Natural killer cell treated with Interleukin-12 subunit alpha and Interleukin-12 subunit beta and Interleukin-15 and Interleukin-18, amount 100 ng/mL, for 72 hours (primary cell): ENCODE measurements around the gene MAML2. TPM values are rescaled to one million over a fixed set of nuclear protein-coding genes. Genes with fewer than 3 reads are reported as not detected.
A peak's percentile ranks its signal among the peaks of the same experiment; 100 is the strongest.

Source experiments
- ATAC-seq, 2 donors: fragments of 150-1000 bp; cut with Tn5 transposase in 1 of 2; sonication (Bioruptor Pico), chemical (Tn5 transposase) in 1 of 2; 2 replicates each; pipeline ENCODE4 v1.10.0; 2021
- DNase-seq: peaks from one replicate; pipeline ENCODE4 v3.0.0; 2022; ENCODE audit warnings: low spot score
- H3K27ac Mint-ChIP-seq, 2 donors: 1 replicate in 1 of 2; 2 replicates in 1 of 2; pipeline ENCODE4 v1.8.0; 2022; ENCODE audit warnings: mixed read lengths in 2 of 2, mild to moderate bottlenecking in 1 of 2, moderate library complexity in 1 of 2
- H3K27me3 Mint-ChIP-seq, 2 donors: 1 replicate in 1 of 2; 2 replicates in 1 of 2; pipeline ENCODE4 v1.8.0; 2022; ENCODE audit warnings: mixed read lengths in 2 of 2
- H3K36me3 Mint-ChIP-seq: one replicate; pipeline ENCODE4 v1.8.0; 2022; ENCODE audit warnings: mixed read lengths
- H3K4me1 Mint-ChIP-seq, 2 donors: 1 replicate in 1 of 2; 2 replicates in 1 of 2; pipeline ENCODE4 v1.8.0; 2022; ENCODE audit warnings: low read depth in 2 of 2, mixed read lengths in 2 of 2, mild to moderate bottlenecking in 1 of 2
- H3K4me3 Mint-ChIP-seq: one replicate; pipeline ENCODE4 v1.8.0; 2022; ENCODE audit warnings: mixed read lengths
- H3K9me3 Mint-ChIP-seq: 2 replicates; pipeline ENCODE4 v1.8.0; 2022; ENCODE audit warnings: mixed read lengths
- total RNA-seq, 2 donors: library from RNA; stranded (reverse); gene quantifications; one replicate each; pipeline ENCODE4 v1.2.3, GENCODE V29; 2022

The MAML2 gene
- total RNA-seq, 2 donors from 2014 or later: 15.9 to 21.9 TPM

DNA sequence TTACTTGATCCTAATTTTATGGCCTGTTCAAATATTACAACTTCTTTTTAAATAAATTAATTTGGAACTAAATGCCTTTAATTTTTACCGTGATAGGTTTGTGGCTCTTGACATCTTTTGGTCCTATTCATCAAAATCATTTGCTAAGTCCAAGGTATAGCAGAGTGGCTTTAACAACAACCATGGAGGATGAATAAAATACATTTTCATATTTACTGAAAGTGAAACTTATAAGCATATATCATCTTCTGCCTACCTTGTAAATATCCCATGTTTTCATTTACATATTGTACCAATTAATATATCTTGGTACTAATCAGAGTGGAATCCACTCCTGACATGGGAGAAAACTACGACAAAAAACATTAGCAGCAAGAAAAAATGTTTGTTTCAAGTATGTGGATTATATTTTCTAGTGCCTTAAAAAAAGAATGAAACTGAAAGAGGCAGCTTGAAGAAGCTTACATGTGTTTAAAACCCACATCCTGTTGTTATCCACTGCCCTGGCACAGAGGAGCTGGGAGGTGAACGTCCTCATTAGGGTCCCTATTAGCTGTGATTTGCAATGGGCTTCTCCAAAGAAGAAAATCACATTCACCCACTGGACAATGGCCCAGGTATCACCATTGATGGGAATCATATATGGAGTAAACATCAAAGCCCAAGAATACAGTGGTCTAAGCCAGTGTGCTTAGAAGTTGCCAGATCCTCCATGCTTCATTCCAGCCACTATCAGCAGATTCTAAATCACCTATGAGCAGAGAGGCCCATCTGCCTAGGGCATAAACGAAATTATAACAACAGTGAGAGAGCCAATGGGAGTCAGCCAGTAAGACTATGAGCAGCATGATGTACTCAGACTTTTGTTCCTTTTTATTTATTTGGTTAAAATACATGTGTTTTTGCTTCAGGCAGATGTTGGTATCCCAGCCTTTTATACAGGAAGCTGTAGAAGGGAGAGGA lies 84.7 kb downstream of the MAML2 start:
- H3K4me1 Mint-ChIP-seq: peaks cover 72 to 73% of the 10 kb centered on the region in 2 donors
- DNase-seq (no peak), ATAC-seq (peak; percentile 82 to 88)
- H3K27ac Mint-ChIP-seq: peak overlapping the region; percentile 74 to 93
- peak overlapping the region; percentile 79 for H3K4me3 Mint-ChIP-seq
- peaks cover 4% of the 10 kb centered on the region for H3K9me3 Mint-ChIP-seq
- no peaks in the 10 kb centered on the region for H3K27me3 Mint-ChIP-seq
- no peaks in the 10 kb centered on the region for H3K36me3 Mint-ChIP-seq

DNA sequence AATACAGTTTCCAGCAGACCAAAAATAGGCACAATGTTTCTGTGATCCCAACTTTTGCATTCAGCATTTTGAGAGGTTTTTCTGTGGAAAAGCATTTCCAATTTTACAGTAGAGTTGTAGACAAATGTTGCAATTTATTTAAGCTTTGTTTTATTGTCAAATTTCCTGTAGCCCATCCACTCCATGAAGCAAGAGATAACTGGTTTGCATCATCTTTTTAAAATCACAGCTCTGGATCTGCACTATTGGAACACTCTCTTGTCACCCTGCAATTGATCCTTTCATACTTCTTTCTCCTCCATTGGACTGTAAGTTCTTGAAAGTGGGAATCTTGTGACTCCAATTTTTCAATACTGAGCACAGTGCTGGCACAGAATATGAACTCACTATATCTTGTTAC lies 86.0 kb downstream of the MAML2 start:
- H3K36me3 Mint-ChIP-seq: no peaks in the 10 kb centered on the region

DNA sequence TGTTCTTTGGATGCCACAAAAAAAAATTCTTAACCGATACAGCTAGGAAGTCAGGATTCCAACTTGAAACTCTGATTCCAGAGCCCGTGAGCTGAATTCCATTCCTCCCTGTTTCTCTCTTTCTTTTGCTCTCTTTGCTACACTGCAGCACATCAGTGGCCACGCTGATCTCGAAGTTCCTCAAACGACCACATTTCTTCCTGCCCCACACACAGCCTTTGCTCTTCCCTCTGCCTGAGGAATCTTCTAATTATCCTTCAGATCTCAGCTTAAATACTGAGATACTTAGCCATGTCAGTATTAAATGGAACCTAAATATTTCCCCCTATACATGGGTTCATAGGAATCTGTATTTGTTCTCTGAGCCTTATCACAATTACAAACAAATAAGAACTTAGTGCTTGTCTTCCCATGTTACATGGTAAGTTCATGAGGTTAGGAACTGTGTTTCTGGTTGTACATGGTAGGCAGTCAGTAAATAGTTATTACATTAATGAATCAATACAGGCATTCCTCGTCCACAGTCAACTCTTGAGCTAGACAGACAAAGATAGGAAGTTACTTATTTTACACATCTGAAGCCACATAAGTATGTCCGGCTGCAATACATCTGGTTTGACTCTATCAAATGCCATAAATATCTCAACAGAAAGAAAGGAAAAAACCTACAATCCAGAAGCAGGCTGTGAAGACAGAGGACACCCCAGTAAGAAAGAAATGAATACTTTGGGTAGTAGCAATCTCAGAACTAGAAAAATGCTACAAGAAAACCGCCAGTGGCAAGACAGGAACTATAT lies 86.6 kb downstream of the MAML2 start:
- H3K36me3 Mint-ChIP-seq: no peaks in the 10 kb centered on the region

More for the DNA sequence above, 86.0 kb downstream of the MAML2 start:
- Mint-ChIP-seq H3K27me3 (no peaks in the 10 kb centered on the region), H3K4me3 (peak overlapping the region; percentile 79), H3K9me3 (peaks cover 4% of the 10 kb centered on the region), H3K4me1 (peaks cover 66 to 68% of the 10 kb centered on the region in 2 donors), H3K27ac (peak overlapping the region; percentile 74 to 93)
- no peak for DNase-seq
- ATAC-seq: no peak

DNA sequence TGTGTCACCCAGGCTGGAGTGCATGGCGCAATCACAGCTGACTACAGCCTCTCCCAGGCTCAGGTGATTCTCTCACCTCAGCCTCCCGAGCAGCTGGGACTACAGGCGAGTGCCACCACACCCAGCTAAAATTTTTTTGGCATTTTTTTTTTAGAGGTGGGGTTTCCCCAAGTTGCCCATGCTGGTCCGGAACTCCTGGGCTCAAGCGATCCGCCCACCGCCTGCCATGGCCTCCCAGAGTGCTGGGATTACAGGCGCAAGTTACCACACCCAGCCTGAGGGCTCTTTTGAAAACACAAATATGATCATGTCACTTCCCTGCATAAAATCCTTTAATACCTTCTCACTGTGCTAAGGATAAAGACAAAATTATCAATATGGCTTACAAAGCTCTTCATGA lies 88.1 kb downstream of the MAML2 start:
- DNase-seq: no peak
- Mint-ChIP-seq H3K4me1 (peaks cover 66% of the 10 kb centered on the region in 2 donors), H3K27me3 (no peaks in the 10 kb centered on the region), H3K27ac (peak overlapping the region; percentile 74 to 93), H3K36me3 (no peaks in the 10 kb centered on the region), H3K9me3 (peaks cover 4% of the 10 kb centered on the region), H3K4me3 (peak overlapping the region; percentile 82)
- ATAC-seq: no peak

More for the DNA sequence above, 86.6 kb downstream of the MAML2 start:
- H3K27me3 Mint-ChIP-seq: no peaks in the 10 kb centered on the region
- H3K4me1 Mint-ChIP-seq: peaks cover 66 to 68% of the 10 kb centered on the region in 2 donors
- peaks cover 4% of the 10 kb centered on the region for H3K9me3 Mint-ChIP-seq
- peak overlapping the region; percentile 74 to 93 for H3K27ac Mint-ChIP-seq
- ATAC-seq (peak; percentile 50 to 66), DNase-seq (no peak)
- peak overlapping the region; percentile 79 for H3K4me3 Mint-ChIP-seq

DNA sequence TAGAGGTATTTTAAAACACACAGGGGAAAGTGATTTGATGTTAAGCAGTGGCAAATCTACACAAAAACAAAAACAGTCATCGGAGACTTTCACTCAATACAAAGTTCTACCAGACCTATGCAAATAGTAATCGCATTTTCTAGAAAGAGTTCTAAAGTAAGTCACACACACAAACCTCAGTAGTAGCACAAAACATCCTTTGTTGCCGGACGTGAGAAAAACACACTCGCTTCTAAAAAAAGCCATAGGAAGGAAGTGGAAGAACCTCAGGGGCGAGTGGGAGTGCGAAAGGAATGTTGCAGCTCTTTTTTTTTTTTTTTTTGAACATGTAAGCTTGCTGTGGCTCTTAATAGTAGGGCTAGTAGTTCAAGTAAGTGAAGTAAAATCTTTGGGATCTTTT lies 88.9 kb downstream of the MAML2 start:
- ATAC-seq: peak; percentile 47 to 60
- peak overlapping the region; percentile 82 for H3K4me3 Mint-ChIP-seq
- H3K27me3 Mint-ChIP-seq: no peaks in the 10 kb centered on the region
- H3K36me3 Mint-ChIP-seq: no peaks in the 10 kb centered on the region
- peaks cover 4% of the 10 kb centered on the region for H3K9me3 Mint-ChIP-seq
- H3K27ac Mint-ChIP-seq: peak overlapping the region; percentile 74 to 93
- peak; percentile 68 for DNase-seq
- peaks cover 64 to 68% of the 10 kb centered on the region in 2 donors for H3K4me1 Mint-ChIP-seq

DNA sequence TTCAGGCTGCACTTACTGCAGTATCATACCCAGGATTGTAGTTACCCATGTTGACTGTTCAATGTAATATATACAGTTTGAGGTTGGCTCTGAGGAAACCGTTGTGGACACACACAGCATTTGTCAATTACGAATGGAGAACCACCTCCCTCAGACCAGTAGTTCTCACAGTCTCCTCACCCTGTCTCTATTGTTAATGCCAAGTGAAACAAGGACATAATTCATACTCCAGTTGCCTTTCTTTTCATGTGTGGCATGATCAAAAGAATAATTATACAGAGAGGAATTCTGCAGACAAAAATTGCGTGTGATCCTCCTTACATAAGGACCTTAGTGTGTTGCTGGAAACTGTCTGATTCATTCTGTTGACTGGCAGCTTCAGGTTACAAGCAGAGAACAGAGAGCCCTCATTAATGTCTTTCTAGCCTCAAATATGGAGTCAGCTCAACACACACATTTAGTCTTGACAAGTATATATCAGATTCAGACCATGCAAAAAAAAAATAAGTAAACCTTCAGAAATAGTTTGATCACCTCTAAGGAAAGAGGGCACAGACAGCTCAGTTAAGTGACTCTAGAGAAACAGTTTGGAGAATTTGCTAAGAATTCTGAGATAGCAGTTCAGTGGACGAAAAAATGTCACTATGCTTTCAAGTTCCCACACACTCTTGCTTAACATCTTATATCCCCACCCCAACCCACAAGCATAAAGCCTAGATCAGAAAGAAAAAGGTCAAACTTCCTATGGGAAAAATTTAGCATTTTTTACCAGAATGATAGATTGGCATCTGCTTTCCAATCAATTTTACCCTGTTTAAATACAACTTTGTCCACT lies 96.1 kb downstream of the MAML2 start:
- ATAC-seq: peak; percentile 46 to 57
- Mint-ChIP-seq H3K27ac (peak overlapping the region; percentile 17 to 72), H3K27me3 (no peaks in the 10 kb centered on the region), H3K36me3 (no peaks in the 10 kb centered on the region), H3K4me1 (peaks cover 45 to 61% of the 10 kb centered on the region in 2 donors), H3K9me3 (no peaks in the 10 kb centered on the region), H3K4me3 (peak overlapping the region; percentile 2)
- no peak for DNase-seq

DNA sequence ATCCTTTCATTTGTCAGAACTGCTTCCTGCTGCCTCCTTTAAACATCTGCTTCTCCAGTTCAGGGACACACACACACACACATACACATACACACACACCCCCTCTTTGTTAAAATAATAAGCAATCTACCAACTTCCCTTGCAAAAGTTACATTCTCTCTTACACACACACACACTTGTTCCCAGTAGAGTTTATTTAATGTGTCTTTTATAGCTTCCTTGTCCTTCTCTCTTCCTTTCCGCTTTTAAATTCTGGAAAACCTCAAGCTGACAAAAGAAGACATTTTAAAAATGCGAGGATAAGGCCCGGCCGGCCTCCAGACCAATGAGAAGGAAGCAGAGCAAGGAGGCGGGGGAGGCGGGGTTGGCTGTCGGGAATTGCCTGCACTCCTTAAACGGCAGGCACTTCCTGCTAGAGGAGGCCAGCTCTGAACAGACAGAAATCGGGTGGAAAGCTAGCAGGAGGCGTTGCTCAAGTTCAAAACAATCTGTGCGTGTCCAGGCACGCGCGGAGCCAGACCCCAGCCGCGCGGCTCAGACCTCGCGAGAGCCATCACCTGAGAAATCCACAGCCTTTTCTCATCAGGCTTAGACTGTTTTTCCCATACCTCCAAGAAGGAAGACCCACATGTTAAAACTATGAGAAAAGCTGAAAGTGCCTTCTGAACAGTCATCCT lies 99.9 kb downstream of the MAML2 start:
- H3K27me3 Mint-ChIP-seq: no peaks in the 10 kb centered on the region
- peak overlapping the region; percentile 78 to 88 for H3K27ac Mint-ChIP-seq
- peaks cover 37 to 48% of the 10 kb centered on the region in 2 donors for H3K4me1 Mint-ChIP-seq
- H3K9me3 Mint-ChIP-seq: no peaks in the 10 kb centered on the region
- DNase-seq: peak; percentile 86
- peak overlapping the region; percentile 91 for H3K4me3 Mint-ChIP-seq
- H3K36me3 Mint-ChIP-seq: no peaks in the 10 kb centered on the region
- peak; percentile 89 to 94 for ATAC-seq

DNA sequence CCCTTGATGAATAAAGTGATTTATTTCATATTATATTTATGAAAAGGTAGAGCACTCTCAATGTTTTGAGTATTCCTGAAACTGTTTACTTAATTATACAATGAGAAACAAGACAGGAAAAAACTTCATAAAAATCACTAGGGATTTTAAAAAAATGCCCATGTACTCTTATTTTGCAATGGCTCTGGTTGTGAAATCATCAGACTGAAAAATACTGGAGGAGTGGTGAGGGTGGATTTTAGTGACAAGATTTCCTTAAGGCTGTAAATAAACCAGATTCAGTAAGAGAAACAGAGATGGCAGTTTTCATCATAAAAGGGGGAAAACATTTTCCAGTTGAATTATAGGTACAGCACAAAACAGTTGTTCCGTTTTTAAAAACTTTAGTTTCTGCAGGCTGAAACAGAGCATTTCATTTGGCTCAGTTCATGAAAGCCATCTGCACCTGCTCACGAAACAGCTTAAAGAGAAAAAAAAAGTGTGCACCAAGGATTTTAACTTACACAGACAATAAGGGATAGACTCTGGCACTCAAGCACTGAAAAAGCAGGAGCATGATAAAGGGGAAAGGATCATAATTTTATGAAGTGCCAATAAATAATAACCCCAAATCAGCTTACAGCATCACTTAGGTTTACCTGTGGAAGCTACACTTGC lies 100.7 kb downstream of the MAML2 start:
- Mint-ChIP-seq H3K4me3 (peak overlapping the region; percentile 91), H3K4me1 (peaks cover 31 to 43% of the 10 kb centered on the region in 2 donors), H3K36me3 (no peaks in the 10 kb centered on the region), H3K9me3 (no peaks in the 10 kb centered on the region), H3K27me3 (no peaks in the 10 kb centered on the region), H3K27ac (peak overlapping the region; percentile 78 to 88)
- no peak for DNase-seq
- no peak for ATAC-seq

DNA sequence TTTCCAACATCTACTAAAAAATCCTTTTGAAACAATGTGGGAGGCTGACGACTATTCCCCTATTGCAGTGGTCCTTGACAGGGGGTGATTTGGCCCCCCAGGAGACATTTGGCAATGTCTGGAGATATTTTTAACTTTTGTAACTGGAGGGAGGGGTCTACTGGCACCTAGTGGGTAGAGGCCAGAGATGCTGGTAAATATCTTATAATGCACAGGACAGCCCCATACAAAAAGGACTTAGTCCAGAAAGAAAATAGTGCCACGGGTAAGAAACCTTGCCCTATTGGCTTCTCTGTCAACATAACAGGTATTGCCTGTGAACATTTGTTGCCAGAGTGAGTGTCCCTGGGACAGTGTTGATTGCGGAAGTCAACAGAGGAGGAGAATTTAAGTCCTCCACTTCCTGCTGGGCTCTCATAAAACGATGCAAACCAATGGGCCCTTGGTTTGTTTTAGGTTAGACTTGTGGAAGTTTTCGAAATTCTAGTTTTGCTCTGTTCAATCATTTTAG lies 101.6 kb downstream of the MAML2 start:
- H3K4me3 Mint-ChIP-seq: no peak overlapping the region
- no peaks in the 10 kb centered on the region for H3K36me3 Mint-ChIP-seq
- peak overlapping the region in 1 of 2 donors; percentile 88 for H3K27ac Mint-ChIP-seq

DNA sequence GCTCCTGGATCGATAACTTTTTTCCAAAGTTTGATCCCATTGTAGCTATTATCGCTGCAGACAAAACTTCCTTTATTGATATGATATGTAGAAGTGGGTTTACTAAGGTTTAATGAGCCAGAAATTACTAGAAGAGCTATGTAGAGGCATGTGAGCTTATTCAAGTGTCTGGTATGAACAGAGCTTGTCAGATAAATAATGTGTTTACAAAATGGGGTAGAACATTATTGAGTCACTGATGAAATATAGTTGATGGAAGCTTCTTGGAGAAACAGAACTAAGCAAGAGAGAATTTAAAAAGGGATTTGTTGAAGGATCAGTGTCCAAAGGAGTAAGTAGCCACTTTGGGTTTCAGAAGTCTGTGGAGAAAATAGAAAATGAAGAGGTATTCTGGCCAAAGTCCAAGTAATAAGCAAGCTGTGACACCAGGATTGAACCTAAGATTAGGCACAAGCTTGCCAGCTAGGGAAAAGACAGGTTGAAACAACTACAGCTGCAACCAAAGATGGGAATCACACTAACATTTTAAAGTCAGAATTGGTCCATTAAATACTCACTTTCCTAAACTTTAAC lies 104.3 kb downstream of the MAML2 start:
- Mint-ChIP-seq H3K27ac (no peak overlapping the region), H3K36me3 (no peaks in the 10 kb centered on the region), H3K27me3 (no peaks in the 10 kb centered on the region), H3K4me3 (no peak overlapping the region), H3K9me3 (no peaks in the 10 kb centered on the region), H3K4me1 (peaks cover 31 to 36% of the 10 kb centered on the region in 2 donors)
- ATAC-seq (no peak), DNase-seq (no peak)

More for the DNA sequence above, 101.6 kb downstream of the MAML2 start:
- peaks cover 22 to 33% of the 10 kb centered on the region in 2 donors for H3K4me1 Mint-ChIP-seq
- DNase-seq: no peak
- H3K27me3 Mint-ChIP-seq: no peaks in the 10 kb centered on the region
- H3K9me3 Mint-ChIP-seq: no peaks in the 10 kb centered on the region
- ATAC-seq: no peak

DNA sequence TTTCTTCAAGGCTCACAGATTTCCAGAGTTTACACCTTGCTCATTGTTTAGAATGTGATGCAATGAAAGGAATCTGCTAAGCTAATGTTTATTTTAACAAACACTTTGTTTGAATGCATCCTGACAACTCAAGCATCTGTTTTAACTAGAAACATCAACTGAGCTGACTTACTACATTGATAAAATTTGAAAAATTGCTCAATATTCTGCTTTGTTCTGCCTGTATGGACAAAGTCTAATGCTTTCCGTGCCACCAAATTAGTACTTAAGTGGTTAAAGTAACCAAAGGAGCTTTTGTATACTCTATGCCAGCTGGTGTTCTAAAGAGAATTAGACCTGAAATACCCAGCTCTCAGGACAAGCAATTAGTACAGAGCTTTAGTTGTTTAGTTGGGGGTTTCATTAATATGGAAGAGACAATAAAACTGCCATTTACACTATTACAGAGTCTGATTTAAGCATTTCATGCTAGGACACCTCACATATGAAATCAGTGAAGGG lies 105.2 kb downstream of the MAML2 start:
- ATAC-seq (no peak), DNase-seq (no peak)
- H3K4me1 Mint-ChIP-seq: peaks cover 26 to 34% of the 10 kb centered on the region in 2 donors
- no peaks in the 10 kb centered on the region for H3K9me3 Mint-ChIP-seq
- H3K27me3 Mint-ChIP-seq: no peaks in the 10 kb centered on the region
- no peaks in the 10 kb centered on the region for H3K36me3 Mint-ChIP-seq
- H3K4me3 Mint-ChIP-seq: no peak overlapping the region
- no peak overlapping the region for H3K27ac Mint-ChIP-seq

DNA sequence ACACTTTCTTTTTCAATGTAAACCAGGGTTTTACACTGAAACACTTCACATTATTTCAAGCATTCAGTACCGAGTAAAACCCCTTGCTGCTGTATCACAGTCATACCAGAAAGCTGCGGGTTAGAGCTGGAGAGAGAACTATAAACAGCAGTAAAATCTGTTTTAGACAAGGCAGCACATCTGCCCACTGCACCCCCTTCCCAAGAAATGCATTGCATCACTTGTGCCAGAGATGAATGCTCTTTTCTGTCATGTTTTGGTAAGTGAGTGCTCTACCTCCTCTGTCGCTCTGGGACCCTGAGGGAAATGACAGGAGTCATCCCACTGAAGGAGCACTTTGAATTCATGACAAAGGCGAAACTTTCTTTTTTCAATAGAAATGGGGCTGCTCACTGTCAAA lies 107.2 kb downstream of the MAML2 start:
- Mint-ChIP-seq H3K4me1 (peaks cover 18 to 35% of the 10 kb centered on the region in 2 donors), H3K27ac (peak overlapping the region; percentile 88 to 92), H3K9me3 (no peaks in the 10 kb centered on the region), H3K27me3 (no peaks in the 10 kb centered on the region), H3K4me3 (peak overlapping the region; percentile 65), H3K36me3 (no peaks in the 10 kb centered on the region)
- ATAC-seq (peak; percentile 94 to 99), DNase-seq (peak; percentile 62)
